ENCODE results near the gene MYO5C. TPM values are rescaled to one million over a fixed set of nuclear protein-coding genes. Genes with fewer than 3 reads are reported as not detected.

The MYO5C gene
- total and polyA plus RNA-seq, 10 of the 15 experiments (the other 5 are each of a cell fraction or from before 2014, with no cell fraction given) = 0.29 to 1.3 (median 0.75) TPM

DNA sequence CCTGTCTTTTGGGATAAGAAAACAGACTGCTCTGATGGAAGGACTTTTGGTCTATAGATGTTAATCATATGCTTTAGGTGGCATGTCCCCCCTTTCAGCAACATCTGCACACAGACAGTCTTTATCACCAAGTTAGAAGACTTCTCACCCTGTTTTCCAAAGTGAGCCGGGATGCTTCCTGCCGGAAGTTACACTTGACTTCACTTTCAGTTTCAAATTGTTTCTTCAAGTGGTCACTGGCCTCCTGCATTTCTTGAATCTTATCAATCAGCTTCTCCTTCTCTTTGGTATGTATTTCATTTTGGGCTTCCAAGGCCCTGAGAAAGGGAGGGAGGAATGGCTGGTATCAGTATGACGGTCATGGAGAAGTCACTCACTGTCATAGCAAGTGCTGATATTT is 77.2 kb downstream of the MYO5C start:
- in situ Hi-C loops (cut with MboI) = no loop called here
- ChIA-PET POLR2A (no interaction called here), CTCF (interaction anchor here (1.0 to 6.7 kb wide), 4 partner anchors 10 to 38 kb away, joined by 3 to 207 read pairs (median 19); no protein-coding TSS in a partner anchor), SMC1A (ENCODE audit: uncharacterized antibody, unreplicated experiment) (interaction anchor here (1.4 kb wide), 1 partner anchor 36 kb away, joined by 5 read pairs; no protein-coding TSS in a partner anchor), RAD21 (ENCODE audit: unreplicated experiment) (interaction anchor here (1.9 to 2.5 kb wide), 2 partner anchors 9 to 15 kb away, joined by 10 to 40 read pairs; no protein-coding TSS in a partner anchor)
- ATAC-seq (no peak), FAIRE-seq (no peak), DNase-seq (ENCODE audit: low read depth, low spot score) (no peak)
- Histone ChIP-seq H3K27ac (ENCODE audit: control insufficient read depth, insufficient read depth) (no peak overlapping the region), H3K4me2 (ENCODE audit: control insufficient read depth, insufficient read depth) (no peak overlapping the region), H3K36me3 (ENCODE audit: control insufficient read depth in 2 of 2, insufficient read depth in 2 of 2, low read length in 1 of 2) (no peaks in the 10 kb centered on the region), H4K20me1 (ENCODE audit: control insufficient read depth, insufficient read depth) (no peaks in the 10 kb centered on the region), H3K9me3 (replicated peaks; ENCODE audit: control insufficient read depth, insufficient read depth, low read length) (no peaks in the 10 kb centered on the region), H2AFZ (ENCODE audit: control insufficient read depth, low read depth, low read length) (no peak overlapping the region), H3K9ac (ENCODE audit: control insufficient read depth, insufficient read depth, low read length) (no peak overlapping the region), H3K27me3 (replicated peaks in 1 of 2; ENCODE audit: control insufficient read depth in 2 of 2, insufficient read depth in 2 of 2, low read length in 1 of 2) (no peaks in the 10 kb centered on the region), H3K4me1 (ENCODE audit: control insufficient read depth, insufficient read depth, low read length) (peaks cover 24% of the 10 kb centered on the region), H3K4me3 (no peak overlapping the region), H3K79me2 (ENCODE audit: control insufficient read depth, insufficient read depth, low read length) (no peaks in the 10 kb centered on the region)
- intact Hi-C loops (cut with micrococcal nuclease; ENCODE audit: unreplicated experiment) = no loop called here
- 45% methylated on average over 3 of the region's 3 CpGs for WGBS (ENCODE audit: insufficient coverage, insufficient replicate concordance, low lambda C conversion rate, missing lambda C conversion rate)
- BruUV-seq (replicated peaks) = no TSS peak
- no peak for TF ChIP-seq ELK1 (IDR thresholded peaks at IDR 0.05; ENCODE audit: low read depth, low read length)
- TF ChIP-seq KAT2A (conservative IDR thresholded peaks at IDR 0.05; ENCODE audit: control insufficient read depth, low read depth, low read length) = no peak
- no peak for TF ChIP-seq NR2C1 (IDR thresholded peaks at IDR 0.05)
- TF ChIP-seq YY1 (IDR thresholded peaks at IDR 0.05; ENCODE audit: low read depth, low read length) = no peak
- no peak for TF ChIP-seq SIX5 (IDR thresholded peaks at IDR 0.05; ENCODE audit: low read depth, low read length, severe bottlenecking)
- TF ChIP-seq ZNF592 (IDR thresholded peaks at IDR 0.05) = no peak
- TF ChIP-seq RAD51 (IDR thresholded peaks at IDR 0.05) = no peak

Data from GM12878 (cell line).